ENCODE data around the gene INTS11. TPM values are rescaled to one million over a fixed set of nuclear protein-coding genes. Genes with fewer than 3 reads are reported as not detected.

The INTS11 gene
- total RNA-seq, 3 donors from 2014 or later: 89.9 to 127 (median 95.5) TPM

DNA sequence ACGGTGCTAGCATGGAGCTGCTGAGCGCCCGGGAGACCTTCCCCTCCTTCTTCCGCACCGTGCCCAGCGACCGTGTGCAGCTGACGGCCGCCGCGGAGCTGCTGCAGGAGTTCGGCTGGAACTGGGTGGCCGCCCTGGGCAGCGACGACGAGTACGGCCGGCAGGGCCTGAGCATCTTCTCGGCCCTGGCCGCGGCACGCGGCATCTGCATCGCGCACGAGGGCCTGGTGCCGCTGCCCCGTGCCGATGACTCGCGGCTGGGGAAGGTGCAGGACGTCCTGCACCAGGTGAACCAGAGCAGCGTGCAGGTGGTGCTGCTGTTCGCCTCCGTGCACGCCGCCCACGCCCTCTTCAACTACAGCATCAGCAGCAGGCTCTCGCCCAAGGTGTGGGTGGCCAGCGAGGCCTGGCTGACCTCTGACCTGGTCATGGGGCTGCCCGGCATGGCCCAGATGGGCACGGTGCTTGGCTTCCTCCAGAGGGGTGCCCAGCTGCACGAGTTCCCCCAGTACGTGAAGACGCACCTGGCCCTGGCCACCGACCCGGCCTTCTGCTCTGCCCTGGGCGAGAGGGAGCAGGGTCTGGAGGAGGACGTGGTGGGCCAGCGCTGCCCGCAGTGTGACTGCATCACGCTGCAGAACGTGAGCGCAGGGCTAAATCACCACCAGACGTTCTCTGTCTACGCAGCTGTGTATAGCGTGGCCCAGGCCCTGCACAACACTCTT is 7.7 kb upstream of the INTS11 start:
- no peaks in the 10 kb centered on the region for H3K9me3 ChIP-seq
- TF ChIP-seq, protein P1, sequence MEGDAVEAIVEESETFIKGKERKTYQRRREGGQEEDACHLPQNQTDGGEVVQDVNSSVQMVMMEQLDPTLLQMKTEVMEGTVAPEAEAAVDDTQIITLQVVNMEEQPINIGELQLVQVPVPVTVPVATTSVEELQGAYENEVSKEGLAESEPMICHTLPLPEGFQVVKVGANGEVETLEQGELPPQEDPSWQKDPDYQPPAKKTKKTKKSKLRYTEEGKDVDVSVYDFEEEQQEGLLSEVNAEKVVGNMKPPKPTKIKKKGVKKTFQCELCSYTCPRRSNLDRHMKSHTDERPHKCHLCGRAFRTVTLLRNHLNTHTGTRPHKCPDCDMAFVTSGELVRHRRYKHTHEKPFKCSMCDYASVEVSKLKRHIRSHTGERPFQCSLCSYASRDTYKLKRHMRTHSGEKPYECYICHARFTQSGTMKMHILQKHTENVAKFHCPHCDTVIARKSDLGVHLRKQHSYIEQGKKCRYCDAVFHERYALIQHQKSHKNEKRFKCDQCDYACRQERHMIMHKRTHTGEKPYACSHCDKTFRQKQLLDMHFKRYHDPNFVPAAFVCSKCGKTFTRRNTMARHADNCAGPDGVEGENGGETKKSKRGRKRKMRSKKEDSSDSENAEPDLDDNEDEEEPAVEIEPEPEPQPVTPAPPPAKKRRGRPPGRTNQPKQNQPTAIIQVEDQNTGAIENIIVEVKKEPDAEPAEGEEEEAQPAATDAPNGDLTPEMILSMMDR (IDR thresholded peaks at IDR 0.05): no peak
- intact Hi-C loops (cut with DNase I, micrococcal nuclease): no loop called here
- H3K4me1 ChIP-seq (ENCODE audit: low read depth): peaks cover 23% of the 10 kb centered on the region
- no peak overlapping the region for H3K4me3 ChIP-seq
- ATAC-seq: no peak
- DNase-seq: no peak
- H3K36me3 ChIP-seq (ENCODE audit: low read depth): no peaks in the 10 kb centered on the region

DNA sequence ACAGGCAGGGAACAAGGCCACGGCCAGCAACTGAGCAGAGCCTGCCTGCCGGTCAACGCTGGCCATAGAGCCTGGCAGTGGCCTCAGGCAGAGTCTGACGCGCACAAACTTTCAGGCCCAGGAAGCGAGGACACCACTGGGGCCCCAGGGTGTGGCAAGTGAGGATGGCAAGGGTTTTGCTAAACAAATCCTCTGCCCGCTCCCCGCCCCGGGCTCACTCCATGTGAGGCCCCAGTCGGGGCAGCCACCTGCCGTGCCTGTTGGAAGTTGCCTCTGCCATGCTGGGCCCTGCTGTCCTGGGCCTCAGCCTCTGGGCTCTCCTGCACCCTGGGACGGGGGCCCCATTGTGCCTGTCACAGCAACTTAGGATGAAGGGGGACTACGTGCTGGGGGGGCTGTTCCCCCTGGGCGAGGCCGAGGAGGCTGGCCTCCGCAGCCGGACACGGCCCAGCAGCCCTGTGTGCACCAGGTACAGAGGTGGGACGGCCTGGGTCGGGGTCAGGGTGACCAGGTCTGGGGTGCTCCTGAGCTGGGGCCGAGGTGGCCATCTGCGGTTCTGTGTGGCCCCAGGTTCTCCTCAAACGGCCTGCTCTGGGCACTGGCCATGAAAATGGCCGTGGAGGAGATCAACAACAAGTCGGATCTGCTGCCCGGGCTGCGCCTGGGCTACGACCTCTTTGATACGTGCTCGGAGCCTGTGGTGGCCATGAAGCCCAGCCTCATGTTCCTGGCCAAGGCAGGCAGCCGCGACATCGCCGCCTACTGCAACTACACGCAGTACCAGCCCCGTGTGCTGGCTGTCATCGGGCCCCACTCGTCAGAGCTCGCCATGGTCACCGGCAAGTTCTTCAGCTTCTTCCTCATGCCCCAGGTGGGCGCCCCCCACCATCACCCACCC is 6.9 kb upstream of the INTS11 start, which contains the start of gene TAS1R3:
Gene TAS1R3 (plus strand): TSS at position 213 of the 898 bp plus-strand sequence. CDS start 66 bp downstream, at position 279.
- no peak within 1 kb of the TSS for H3K4me3 ChIP-seq
- intact Hi-C loops (cut with DNase I, micrococcal nuclease): no loop called here
- H3K4me1 ChIP-seq (ENCODE audit: low read depth): peaks cover 26% of the 10 kb centered on the region
- ATAC-seq: peak; percentile 27
- no peaks in the 10 kb centered on the region for H3K9me3 ChIP-seq
- H3K36me3 ChIP-seq (ENCODE audit: low read depth): no peaks in the 10 kb centered on the region
- TF ChIP-seq, protein P1 (IDR thresholded peaks at IDR 0.05): no peak
- peak in 1 of 3 donors; percentile 36 for DNase-seq

DNA sequence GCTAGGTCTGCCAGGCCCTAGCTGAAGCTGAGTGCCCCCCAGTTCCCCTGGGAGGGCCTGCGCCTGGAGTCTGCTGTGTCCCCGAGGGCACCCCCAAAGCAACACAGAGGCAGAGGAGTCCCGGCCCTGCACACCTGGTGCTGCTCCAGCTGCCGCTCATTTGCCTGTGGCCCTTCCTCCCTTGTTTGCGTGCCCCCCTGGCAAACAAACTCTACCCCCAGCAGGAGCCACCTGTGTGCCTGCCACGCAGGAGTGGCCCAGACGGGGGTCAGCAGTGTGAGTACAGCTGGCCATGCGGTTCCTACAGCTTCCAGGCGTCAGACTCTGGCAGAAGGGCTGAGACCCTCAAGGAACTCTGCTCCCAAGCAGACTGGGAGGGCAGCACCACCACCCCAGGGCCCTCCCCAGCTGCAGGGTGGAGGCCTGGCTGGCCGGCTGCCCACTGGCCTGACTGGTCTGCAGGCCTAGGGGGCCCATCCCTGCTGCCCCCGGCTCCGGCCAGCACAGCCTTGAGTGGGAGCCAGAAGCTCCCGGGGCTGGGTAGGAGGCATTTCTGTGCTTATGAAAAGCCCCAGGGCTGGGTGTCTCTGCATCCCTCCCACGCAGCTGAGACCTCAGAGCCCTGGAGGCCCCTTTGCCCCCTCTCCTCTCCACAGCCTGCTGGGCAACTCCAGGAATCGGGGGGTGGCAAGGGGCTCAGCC is 6.1 kb upstream of the INTS11 start:
- intact Hi-C loops (cut with DNase I, micrococcal nuclease): no loop called here
- no peak overlapping the region for H3K4me3 ChIP-seq
- H3K4me1 ChIP-seq (ENCODE audit: low read depth): peaks cover 34% of the 10 kb centered on the region
- DNase-seq (no peak), ATAC-seq (peak; percentile 0)
- TF ChIP-seq, protein P1 (IDR thresholded peaks at IDR 0.05): no peak
- no peaks in the 10 kb centered on the region for H3K9me3 ChIP-seq
- no peaks in the 10 kb centered on the region for H3K36me3 ChIP-seq (ENCODE audit: low read depth)

DNA sequence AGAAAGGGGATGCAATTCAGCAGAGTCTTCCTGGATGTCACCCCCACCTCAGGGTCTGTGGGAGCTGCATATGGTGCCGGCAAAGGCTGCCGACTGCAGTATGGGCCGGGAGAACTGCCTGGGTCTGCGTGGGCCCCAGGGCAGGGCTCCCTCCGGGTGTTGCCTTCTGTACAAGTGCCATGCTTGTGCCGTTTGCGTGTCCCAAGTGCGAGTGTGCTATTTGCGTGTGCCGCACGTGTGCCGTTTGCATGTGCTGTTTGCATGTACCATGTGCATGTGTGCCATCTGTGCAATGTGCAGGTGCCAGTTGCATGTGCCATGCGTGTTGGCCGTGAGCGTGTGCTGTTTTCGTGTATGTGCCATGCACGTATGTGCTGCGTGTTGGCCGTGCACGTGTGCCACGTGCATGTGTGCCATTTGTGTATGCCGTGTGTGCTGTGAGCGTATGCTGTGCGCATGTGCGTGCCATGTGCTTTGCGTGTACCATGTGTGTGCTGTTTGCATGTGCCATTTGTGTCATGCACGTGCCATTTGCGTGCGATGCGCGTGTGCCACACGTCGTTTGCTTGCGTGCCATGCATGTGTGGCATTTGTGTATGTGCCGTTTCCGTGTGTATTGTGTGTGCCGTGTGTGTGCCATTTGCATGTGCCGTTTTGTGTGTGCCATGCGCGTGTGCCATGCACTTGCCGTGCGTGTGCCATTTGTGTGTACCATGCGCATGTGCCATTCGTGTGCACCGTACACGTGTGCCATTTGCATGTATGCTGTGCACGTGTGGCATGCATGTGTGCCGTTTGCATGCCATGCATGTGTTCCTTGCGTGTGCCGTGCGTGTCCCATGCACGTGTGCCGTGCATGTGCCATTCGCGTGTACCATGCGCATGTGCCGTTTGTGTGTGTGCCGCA is 5.1 kb upstream of the INTS11 start:
- no peak overlapping the region for H3K4me3 ChIP-seq
- H3K36me3 ChIP-seq (ENCODE audit: low read depth): no peaks in the 10 kb centered on the region
- ATAC-seq: no peak
- no peaks in the 10 kb centered on the region for H3K9me3 ChIP-seq
- no peak for DNase-seq
- intact Hi-C loops (cut with DNase I, micrococcal nuclease): no loop called here
- H3K4me1 ChIP-seq (ENCODE audit: low read depth): peaks cover 36% of the 10 kb centered on the region
- TF ChIP-seq, protein P1 (IDR thresholded peaks at IDR 0.05): no peak
